GM21515 (cell line): ENCODE measurements around the gene BTNL9.
"Not testable (repeated sequence)": the region's sequence is repeated elsewhere in the genome, so short reads cannot be mapped to it uniquely, and the experiment has no call there.

Source experiments
- ATAC-seq: cut with Tn5 transposase; IDR thresholded peaks from one replicate; pipeline ENCODE4 v1.9.1; 2021; ENCODE audit not compliant: unreplicated experiment

Gene BTNL9

DNA sequence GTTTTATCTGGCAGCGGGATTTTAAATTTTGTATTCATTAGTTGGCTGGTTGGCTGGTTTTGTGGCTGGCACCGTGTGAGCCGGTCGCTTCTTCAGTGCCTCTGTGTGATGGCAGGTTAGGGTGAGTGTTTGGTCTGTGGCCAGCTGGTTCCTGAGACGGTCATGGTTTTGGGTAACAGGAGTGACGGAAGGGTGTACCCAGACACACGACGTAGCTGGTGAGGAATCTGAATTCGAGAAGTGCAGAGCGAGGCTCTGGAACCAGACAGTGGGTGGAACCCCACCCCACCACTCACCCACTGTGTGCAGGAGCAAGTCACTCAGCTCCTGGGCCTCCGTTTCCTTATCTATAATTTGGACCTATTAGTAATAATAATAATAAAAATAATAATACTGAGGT, 2.7 kb downstream of the BTNL9 start:
- no peak for ATAC-seq

GRCh38 chr5:181043285-181044092, 3.4 kb downstream of the BTNL9 start:
- ATAC-seq, result no peak

DNA sequence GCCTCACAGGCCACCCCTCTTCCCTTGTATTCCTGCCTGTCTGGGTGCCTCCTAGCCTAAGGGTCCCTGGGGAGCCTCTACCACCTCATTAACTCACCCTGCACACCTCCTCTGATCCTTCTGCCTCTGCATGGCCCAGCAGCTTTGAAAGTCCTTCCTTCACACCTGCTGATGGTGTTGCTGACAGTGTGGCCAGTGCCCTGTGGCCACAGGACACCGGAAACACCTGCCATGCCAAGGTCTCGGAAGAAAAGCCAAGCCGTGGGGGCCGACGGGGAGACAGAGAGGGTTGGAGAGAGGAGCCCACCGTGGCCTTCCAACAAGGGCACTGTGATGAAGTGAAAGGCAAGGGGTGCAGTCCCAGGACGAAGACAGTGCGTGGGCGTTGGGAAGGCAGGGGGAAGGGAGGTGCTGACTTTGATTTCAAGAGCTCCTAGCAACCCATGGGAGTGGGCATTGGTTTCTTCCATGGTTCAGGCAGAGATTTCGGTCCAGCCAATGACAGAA, 4.1 kb downstream of the BTNL9 start:
- no peak for ATAC-seq

DNA sequence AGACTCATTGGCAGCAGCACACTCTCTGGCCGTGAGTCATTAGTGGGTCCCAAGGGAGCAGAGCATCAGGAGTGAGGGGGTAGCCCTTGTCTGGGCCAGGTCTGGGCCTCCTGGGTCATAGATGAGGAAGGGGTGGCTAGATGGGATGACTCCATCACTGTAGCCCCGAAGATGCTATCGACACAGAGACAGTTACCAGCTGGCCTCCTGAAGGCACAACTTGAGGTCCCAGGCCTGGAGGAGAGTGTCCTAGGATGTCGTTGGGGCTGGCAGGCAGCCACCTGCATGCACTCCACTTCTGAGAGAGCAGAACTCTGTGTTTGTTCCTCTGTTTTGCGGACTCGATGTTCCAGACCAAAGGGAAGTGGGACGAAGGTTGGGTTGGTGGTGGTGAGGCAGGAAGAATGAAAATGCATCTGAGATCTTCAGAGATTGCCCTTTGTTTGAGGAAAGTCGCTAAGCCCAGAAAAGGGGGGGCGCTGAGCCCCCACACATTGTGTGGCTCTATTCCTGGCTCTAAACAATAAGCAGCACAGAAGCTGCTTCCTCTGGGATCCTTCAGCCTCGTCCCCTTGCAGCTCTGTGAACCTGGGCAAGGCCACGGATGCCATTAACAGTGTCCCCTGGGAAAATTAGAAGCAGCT, 4.7 kb downstream of the BTNL9 start:
- ATAC-seq, result no peak

DNA sequence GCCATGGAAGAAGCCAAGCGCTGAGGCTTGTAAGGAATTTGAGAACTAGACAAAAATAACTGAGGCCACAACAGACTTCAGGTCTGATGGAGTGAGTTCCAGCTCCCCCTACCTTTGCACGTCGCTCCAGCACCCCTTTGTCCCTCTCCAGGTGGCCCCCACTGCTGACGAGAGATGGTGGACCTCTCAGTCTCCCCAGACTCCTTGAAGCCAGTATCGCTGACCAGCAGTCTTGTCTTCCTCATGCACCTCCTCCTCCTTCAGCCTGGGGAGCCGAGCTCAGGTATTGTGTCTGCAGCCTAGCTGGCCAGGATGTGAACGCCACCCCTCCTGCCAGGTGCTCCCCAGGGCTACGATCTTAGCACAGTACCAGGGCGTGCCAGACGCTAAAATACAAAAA, 5.2 kb downstream of the BTNL9 start:
- no peak for ATAC-seq

DNA sequence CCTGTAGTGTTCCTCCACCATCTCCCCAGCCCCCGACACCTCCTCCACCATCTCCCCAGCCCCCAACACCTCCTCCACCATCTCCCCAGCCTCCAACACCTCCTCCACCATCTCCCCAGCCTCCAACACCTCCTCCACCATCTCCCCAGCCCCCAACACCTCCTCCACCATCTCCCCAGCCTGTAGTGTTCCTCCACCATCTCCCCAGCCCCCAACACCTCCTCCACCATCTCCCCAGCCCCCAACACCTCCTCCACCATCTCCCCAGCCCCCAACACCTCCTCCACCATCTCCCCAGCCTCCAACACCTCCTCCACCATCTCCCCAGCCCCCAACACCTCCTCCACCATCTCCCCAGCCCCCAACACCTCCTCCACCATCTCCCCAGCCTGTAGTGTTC, 5.8 kb downstream of the BTNL9 start:
- ATAC-seq, result not testable (repeated sequence)

- no peak for ATAC-seq
Measured at GRCh38 chr5:181047288-181047687, 7.2 kb downstream of the BTNL9 start.

- no peak for ATAC-seq
Measured at GRCh38 chr5:181047921-181048320, 7.9 kb downstream of the BTNL9 start.

DNA sequence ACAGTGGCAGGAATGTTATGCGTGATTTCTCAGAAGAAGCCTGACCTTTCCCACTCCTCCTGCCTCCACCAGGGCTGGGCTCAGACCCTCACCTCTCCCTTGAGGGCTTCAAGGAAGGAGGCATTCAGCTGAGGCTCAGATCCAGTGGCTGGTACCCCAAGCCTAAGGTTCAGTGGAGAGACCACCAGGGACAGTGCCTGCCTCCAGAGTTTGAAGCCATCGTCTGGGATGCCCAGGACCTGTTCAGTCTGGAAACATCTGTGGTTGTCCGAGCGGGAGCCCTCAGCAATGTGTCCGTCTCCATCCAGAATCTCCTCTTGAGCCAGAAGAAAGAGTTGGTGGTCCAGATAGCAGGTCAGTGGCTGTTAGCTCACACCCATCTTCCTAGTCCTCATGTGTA, 9.9 kb downstream of the BTNL9 start:
- ATAC-seq, result no peak

- no peak for ATAC-seq
Measured at GRCh38 chr5:181051841-181052671, 12.0 kb downstream of the BTNL9 start.

- ATAC-seq, result no peak
Measured at GRCh38 chr5:181052672-181053487, 12.8 kb downstream of the BTNL9 start.

DNA sequence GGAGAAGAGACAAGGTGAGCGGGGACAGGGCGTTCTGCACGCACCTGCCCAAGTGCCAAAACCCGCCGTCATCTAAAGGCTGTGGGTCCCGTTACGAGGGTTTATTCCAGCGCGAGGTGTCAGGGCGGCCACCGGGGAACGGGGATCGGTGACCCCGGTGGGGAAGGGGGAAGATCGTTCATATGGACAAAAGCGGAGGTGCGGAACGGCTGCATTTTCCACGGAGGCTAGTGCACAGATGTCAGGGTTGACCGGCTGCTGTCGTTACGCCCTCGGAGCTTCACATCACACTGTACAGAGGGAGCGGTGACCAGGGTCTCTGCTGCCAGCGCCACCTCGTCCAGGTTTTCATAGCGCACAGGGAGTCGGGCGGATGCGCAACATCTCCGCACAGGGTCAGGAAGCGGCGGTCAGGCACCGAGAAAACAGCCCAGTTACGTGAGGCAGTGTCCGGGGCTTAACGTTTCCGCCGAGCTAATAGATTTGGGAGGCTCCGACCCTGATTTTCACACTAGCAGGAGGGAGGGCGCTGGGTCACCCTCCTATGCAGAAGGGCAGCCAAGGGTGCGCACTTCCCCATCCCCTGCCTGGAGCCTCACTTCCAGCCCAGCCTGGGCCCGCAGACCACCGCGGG, 13.5 kb downstream of the BTNL9 start:
- ATAC-seq, result no peak

- ATAC-seq, result no peak
Measured at GRCh38 chr5:181054138-181054537, 14.1 kb downstream of the BTNL9 start.

DNA sequence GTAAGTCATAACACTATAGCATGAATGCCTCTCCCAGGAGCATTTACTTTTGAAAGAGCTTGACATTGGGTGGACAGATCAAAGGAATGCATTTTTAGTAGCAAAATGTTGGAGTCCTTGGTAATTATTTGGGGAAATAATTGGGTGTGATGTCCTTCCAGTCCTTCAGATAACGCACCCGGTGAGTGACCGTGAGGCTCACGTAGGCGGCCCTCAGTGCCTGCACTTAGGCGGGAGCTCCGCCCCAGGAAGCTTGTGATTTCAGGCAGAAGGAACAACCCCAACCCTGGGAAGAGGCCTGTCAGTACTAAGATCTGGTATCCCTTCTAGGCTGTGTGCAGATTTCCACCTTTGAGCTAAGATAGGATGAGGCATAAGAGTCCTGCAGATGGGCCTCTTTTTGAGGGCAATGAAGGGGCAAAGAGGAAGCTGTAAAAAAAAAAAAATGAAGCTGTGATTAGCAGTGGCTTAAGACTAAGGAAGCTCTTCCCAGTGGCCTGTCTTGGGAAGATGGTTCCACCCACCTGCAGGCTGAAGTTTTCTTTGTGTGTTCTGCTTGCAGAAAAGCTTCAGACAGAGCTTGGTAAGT, 14.9 kb downstream of the BTNL9 start:
- ATAC-seq, result no peak

- no peak for ATAC-seq
Measured at GRCh38 chr5:181056431-181056830, 16.4 kb downstream of the BTNL9 start.

DNA sequence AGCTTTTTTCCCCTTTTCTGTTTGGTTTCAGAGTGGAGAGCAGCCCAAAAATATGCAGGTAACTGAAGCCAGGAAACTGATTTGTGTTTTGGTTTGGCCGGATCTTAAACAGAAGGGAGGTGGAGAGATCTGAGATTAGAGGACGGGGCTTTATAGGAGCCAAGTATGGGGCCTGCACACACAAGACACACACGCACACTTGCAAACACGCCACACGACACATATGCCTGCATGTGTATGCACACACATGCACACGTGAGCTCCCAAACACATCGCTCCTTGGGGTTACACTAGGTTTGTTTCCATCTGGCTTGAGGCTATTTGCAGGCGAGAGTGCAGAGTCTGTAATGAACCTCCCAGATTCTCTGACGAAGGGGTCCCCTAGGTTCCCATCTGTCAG, 18.3 kb downstream of the BTNL9 start:
- ATAC-seq, result no peak

- ATAC-seq, result no peak
Measured at GRCh38 chr5:181058786-181059296, 18.8 kb downstream of the BTNL9 start.

DNA sequence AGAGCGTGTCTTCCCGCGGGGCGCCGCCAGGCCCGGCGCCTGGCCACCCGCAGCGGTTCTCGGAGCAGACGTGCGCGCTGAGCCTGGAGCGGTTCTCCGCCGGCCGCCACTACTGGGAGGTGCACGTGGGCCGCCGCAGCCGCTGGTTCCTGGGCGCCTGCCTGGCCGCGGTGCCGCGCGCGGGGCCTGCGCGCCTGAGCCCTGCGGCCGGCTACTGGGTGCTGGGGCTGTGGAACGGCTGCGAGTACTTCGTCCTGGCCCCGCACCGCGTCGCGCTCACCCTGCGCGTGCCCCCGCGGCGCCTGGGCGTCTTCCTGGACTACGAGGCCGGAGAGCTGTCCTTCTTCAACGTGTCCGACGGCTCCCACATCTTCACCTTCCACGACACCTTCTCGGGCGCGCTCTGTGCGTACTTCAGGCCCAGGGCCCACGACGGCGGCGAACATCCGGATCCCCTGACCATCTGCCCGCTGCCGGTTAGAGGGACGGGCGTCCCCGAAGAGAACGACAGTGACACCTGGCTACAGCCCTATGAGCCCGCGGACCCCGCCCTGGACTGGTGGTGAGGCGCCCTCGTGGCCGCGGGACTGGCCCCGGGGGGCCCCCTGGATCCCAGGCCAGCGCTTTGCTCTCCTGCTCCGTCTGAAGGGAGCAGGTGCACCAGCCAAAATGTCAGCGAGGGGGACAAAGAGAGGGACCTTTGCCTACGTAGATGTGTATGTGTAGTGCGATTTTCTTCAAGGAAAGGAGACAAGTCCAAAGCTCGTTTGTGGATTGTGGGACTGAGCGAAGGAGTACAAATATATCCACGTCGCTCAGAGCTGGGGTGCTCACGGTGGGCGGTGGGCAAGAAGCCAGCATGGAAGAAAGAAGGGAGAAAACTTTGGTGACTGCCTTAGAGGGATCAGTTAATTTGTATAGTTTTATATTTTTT, 19.5 kb downstream of the BTNL9 start:
- no peak for ATAC-seq

GRCh38 chr5:181060231-181060590, 20.1 kb downstream of the BTNL9 start:
- no peak for ATAC-seq
